SIG-M5 treated with dmso at 0.1 percent for 504 hours (cell line): ENCODE data around the gene THAP7.

Experiments used
- DNase-seq: peaks from one replicate; lab custom pipeline; 2025; ENCODE audit not compliant: unreplicated experiment; lab: John Stamatoyannopoulos, UW

THAP7 gene

DNA sequence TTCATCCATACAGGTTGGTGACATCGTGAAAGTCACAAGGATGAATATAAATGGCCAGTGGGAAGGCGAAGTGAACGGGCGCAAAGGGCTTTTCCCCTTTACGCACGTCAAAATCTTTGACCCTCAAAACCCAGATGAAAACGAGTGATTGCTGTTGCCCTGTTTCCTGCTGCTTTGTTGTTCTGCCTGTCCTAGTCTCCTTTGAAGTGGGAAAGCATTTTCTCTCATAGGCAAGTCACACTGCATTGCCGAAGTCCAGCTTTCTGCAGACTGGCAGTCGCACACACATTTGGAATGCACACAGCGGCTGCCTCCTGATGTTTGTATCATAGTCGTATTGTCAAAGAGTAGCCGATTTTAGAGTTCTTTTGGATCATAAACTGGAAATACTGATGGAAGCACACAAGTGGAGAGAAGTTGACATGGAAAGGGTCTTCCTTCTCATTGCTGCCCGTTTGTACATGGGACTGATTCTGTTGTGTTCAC, 52.2 kb downstream of the THAP7 start:
- no peak for DNase-seq
